ENCODE measurements around the gene LRRC75A.

Gene LRRC75A

DNA sequence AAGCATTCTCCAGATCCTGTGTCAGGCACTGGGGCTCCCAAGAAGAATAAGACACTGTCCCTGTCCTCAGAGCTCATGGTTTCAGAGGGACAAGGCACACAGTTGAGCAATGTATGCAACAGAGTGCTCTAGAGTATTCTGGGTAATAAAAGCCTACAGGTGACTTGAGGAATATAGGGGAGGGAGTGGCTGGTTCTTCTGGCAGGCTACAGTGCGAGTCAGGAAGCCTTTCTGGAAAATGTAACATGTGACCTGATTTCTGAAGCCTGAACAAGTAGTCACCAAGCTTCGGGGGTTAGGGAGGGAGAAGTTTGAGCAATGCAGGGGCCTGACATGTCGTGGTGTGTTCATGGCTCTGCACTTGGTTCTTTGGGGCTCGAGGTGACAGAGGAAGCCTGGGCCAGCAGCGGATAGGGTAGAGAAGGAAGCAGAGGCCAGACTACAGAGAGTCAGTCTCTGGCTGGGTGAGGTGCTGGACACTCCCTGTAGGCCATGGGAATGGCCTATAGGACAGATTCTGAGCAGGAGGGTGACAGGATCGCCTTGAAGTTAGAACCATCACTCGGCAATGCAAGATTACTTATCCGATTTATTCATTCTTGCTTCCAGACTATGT is 16.0 kb upstream of the LRRC75A start:
- TF ChIP-seq, protein P1, sequence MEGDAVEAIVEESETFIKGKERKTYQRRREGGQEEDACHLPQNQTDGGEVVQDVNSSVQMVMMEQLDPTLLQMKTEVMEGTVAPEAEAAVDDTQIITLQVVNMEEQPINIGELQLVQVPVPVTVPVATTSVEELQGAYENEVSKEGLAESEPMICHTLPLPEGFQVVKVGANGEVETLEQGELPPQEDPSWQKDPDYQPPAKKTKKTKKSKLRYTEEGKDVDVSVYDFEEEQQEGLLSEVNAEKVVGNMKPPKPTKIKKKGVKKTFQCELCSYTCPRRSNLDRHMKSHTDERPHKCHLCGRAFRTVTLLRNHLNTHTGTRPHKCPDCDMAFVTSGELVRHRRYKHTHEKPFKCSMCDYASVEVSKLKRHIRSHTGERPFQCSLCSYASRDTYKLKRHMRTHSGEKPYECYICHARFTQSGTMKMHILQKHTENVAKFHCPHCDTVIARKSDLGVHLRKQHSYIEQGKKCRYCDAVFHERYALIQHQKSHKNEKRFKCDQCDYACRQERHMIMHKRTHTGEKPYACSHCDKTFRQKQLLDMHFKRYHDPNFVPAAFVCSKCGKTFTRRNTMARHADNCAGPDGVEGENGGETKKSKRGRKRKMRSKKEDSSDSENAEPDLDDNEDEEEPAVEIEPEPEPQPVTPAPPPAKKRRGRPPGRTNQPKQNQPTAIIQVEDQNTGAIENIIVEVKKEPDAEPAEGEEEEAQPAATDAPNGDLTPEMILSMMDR (IDR thresholded peaks at IDR 0.05; ENCODE audit: low read depth, low read length), result no peak
- no peak for DNase-seq (ENCODE audit: extremely low read depth, low read depth)

DNA sequence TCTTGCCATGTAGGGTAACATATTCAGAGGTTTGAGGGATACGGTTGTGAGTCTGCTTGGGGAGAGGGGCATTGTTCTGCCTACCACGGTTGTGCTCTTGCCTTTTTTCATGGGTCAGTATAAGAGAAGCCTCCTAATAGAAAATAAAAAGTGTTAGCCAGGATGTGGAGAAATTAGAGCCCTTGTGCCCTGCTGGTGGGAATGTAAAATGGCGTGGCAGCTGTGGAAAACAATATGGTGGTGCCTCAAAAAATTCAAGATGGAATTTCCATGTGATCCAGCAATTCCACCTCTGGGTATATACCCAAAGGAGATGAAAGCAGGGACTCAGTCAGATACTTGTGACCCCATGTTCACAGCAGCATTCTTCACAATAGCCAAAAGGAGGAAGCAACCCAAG is 14.2 kb upstream of the LRRC75A start:
- no peak for DNase-seq (ENCODE audit: extremely low read depth, low read depth)
- TF ChIP-seq, protein P1 (IDR thresholded peaks at IDR 0.05; ENCODE audit: low read depth, low read length), result no peak

DNA sequence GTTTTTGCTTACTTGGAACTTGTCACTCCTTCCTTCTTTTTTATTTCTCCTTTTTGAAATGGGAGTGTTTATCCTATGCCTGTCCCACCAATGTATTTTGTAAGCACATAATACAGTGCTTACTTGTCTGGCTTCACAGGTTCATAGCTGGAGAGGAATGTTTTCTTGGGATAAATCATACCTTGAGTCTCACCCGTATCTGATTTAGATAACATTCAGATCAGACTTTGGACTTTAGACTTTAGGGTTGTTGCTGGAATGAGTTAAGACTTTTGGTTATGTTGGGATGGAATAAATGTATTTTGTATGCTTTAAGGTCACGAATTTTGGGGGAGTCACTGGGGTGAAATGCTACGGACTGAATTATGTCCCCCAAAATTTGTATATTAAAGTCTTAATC is 13.0 kb upstream of the LRRC75A start:
- DNase-seq (ENCODE audit: extremely low read depth, low read depth), result no peak
- TF ChIP-seq, protein P1 (IDR thresholded peaks at IDR 0.05; ENCODE audit: low read depth, low read length), result no peak

DNA sequence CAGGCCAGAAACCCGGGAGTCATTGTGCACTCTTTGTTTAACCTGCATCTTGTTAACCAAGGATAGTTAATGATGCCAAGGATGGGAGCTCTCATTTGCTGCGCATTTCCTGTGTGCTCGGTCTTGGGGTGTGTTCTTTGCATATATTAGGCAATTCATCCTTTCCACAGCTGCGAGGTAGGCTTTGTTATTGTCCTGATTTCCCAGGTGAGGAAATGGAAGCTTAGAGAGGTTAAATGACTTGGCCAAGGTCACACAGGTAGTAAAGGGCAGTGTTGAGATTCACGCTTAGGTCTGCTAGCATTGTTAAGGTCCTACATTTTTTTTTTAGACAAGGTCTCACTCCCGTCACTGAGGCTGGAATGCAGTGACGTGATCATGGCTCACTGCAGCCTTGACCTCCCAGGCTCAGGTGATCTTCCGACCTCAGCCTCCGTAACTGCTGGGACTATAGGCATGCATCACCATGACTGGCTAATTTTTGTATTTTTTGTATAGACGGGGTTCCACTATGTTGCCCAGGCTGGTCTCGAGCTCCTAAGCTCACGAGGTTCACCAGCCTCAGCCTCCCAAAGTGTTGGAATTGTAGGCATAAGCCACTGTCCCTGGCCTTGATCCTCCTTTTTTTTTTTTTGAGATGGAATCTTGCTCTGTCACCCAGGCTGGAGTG is 5.0 kb upstream of the LRRC75A start:
- TF ChIP-seq, protein P1 (IDR thresholded peaks at IDR 0.05; ENCODE audit: low read depth, low read length), result no peak
- DNase-seq (ENCODE audit: extremely low read depth, low read depth), result no peak

DNA sequence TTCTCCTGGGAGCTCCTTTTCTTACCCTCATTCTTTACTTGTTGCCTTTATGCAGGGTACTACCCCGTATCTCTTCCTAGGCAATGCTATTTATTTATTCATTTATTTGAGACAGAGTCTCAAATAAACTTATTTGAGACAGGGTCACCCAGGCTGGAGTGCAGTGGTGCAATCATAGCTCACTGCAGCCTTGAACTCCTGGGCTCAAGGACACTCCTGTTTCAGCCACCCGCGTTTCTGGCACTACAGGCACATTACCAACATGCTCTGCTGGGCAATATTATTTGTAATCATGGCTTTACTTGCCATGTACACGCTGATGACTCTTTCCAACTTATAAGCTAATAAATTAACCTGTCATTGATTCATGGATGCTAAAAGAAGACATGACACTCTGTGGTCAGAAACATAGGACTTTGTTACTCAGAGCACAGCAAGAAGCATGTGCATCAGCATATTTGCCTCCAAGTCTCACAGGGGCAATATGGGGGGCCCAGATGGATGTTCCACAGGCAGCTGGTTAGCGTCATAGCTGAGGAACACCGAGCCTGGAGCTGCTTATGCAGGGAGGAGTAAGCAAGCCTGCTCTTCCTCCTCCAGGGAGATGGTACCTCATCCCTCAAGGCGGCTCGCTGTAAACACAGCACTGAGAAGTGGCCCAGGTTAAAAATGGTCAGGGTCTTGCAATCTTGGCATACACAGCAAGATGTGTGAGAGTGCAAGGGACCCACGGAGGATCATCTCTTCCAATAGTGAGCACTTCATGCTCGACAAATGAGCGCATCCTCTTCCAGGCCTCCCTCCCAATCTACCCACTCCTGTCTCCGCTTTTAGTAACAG is 4.2 kb upstream of the LRRC75A start:
- no peak for DNase-seq (ENCODE audit: extremely low read depth, low read depth)
- TF ChIP-seq, protein P1 (IDR thresholded peaks at IDR 0.05; ENCODE audit: low read depth, low read length), result no peak

DNA sequence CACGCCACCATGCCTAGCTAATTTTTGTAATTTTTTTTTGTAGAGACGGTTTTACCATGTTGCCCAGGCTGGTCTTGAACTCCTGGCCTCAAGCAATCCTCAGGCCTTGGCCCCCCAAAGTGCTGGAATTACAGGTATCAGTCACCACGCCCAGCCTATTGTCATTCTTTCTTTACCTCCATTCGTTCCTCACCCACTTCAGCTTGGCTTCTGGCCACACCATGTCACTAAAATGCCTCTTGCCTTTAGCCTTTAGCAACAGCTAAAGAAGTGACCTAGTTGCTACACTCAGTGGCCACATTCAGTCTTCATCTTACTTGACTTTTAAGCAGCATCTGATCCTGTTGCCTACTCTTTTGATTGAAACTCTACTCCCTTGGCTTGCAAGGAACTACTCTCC is 3.6 kb upstream of the LRRC75A start:
- DNase-seq (ENCODE audit: extremely low read depth, low read depth), result no peak
- TF ChIP-seq, protein P1 (IDR thresholded peaks at IDR 0.05; ENCODE audit: low read depth, low read length), result no peak

DNA sequence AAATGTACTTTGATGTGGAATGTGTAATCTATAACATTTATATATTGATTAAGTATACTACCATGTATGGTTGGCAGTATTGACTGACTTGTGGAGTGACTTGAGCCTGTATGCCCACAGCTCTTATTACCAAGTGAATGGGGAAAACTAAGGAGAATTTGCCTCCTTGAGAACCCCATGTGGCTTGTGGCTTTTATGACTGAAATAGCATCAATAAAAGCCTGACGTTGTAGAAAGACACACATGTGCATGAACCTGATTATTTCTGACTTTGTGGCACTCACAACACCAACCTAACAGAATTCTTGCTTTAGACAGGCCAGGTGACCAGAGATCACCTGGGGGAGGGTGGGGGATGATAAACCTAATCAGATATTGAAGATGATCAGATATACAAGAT is 2.1 kb upstream of the LRRC75A start:
- no peak for DNase-seq (ENCODE audit: extremely low read depth, low read depth)
- TF ChIP-seq, protein P1 (IDR thresholded peaks at IDR 0.05; ENCODE audit: low read depth, low read length), result no peak

Measured in AG09319 (cell line).